ENCODE data around the gene HTR1B.

The HTR1B gene

GRCh38 chr6:77463308-77463860, at the start of gene HTR1B:
HTR1B (minus strand) TSS chr6:77463491; CDS start chr6:77463403, 88 bp downstream.
- DNase-seq (ENCODE audit: low read depth in 2 of 3, low spot score in 1 of 3), result no peak

GRCh38 chr6:77512554-77512953, 49.3 kb upstream of the HTR1B start:
- no peak for DNase-seq (ENCODE audit: low read depth in 2 of 3, low spot score in 1 of 3)

GRCh38 chr6:77511860-77512259, 48.6 kb upstream of the HTR1B start:
- no peak for DNase-seq (ENCODE audit: low read depth in 2 of 3, low spot score in 1 of 3)

- no peak for DNase-seq (ENCODE audit: low read depth in 2 of 3, low spot score in 1 of 3)
Observed at GRCh38 chr6:77502981-77503380, 39.7 kb upstream of the HTR1B start.

- DNase-seq (ENCODE audit: low read depth in 2 of 3, low spot score in 1 of 3), result no peak
Observed at GRCh38 chr6:77492530-77492929, 29.2 kb upstream of the HTR1B start.

- DNase-seq (ENCODE audit: low read depth in 2 of 3, low spot score in 1 of 3), result no peak
Observed at GRCh38 chr6:77487808-77488425, 24.6 kb upstream of the HTR1B start.

- DNase-seq (ENCODE audit: low read depth in 2 of 3, low spot score in 1 of 3), result no peak
Observed at GRCh38 chr6:77482981-77483380, 19.7 kb upstream of the HTR1B start.

GRCh38 chr6:77474973-77475372, 11.7 kb upstream of the HTR1B start:
- no peak for DNase-seq (ENCODE audit: low read depth in 2 of 3, low spot score in 1 of 3)

GRCh38 chr6:77474286-77474956, 11.1 kb upstream of the HTR1B start:
- no peak for DNase-seq (ENCODE audit: low read depth in 2 of 3, low spot score in 1 of 3)

- DNase-seq (ENCODE audit: low read depth in 2 of 3, low spot score in 1 of 3), result no peak
Observed at GRCh38 chr6:77470983-77471382, 7.7 kb upstream of the HTR1B start.

GRCh38 chr6:77468939-77469338, 5.6 kb upstream of the HTR1B start:
- DNase-seq (ENCODE audit: low read depth in 2 of 3, low spot score in 1 of 3), result no peak

- DNase-seq (ENCODE audit: low read depth in 2 of 3, low spot score in 1 of 3), result no peak
Observed at GRCh38 chr6:77466451-77467437, 3.5 kb upstream of the HTR1B start.

GRCh38 chr6:77466055-77466450, 2.8 kb upstream of the HTR1B start:
- peak in 1 of 3 donors; percentile 20 for DNase-seq (ENCODE audit: low read depth in 2 of 3, low spot score in 1 of 3)

GRCh38 chr6:77464495-77464867, 1.2 kb upstream of the HTR1B start:
- no peak for DNase-seq (ENCODE audit: low read depth in 2 of 3, low spot score in 1 of 3)

- DNase-seq (ENCODE audit: low read depth in 2 of 3, low spot score in 1 of 3), result no peak
Observed at GRCh38 chr6:77463861-77464494, 687 bp upstream of the HTR1B start.

GRCh38 chr6:77462359-77463307, 658 bp downstream of the HTR1B start:
- no peak for DNase-seq (ENCODE audit: low read depth in 2 of 3, low spot score in 1 of 3)

- no peak for DNase-seq (ENCODE audit: low read depth in 2 of 3, low spot score in 1 of 3)
Observed at GRCh38 chr6:77461796-77462195, 1.5 kb downstream of the HTR1B start.

- no peak for DNase-seq (ENCODE audit: low read depth in 2 of 3, low spot score in 1 of 3)
Observed at GRCh38 chr6:77458421-77458820, 4.9 kb downstream of the HTR1B start.

GRCh38 chr6:77457720-77458349, 5.5 kb downstream of the HTR1B start:
- peak in 2 of 3 donors; percentile 17 to 30 for DNase-seq (ENCODE audit: low read depth in 2 of 3, low spot score in 1 of 3)
